A673 (cell line): ENCODE results near the gene PLSCR5. TPM values are rescaled to one million over a fixed set of nuclear protein-coding genes. Genes with fewer than 3 reads are reported as not detected.

Experiments used
- BruUV-seq: library from RNA; stranded (reverse); fragments of 400-500 nt; replicated peaks from 2 replicates; lab custom pipeline; 2021; lab: Mats Ljungman, UMichigan
- CTCF ChIA-PET: fragments of 300-600 bp; sonication (Branson Sonifier 250); formaldehyde crosslinking; loops from one replicate; lab custom pipeline; 2022; ENCODE audit warnings: antibody characterized with exemption; lab: Charles Lee
- POLR2A ChIA-PET: fragments of 300-600 bp; sonication (Branson Sonifier 250); formaldehyde crosslinking; loops from one replicate; lab custom pipeline; 2022; ENCODE audit warnings: antibody characterized with exemption; ENCODE audit not compliant: low non-redundant PET; lab: Charles Lee
- DNase-seq: peaks from one replicate; pipeline ENCODE4 v3.0.0-alpha.2; 2015; ENCODE audit warnings: low spot score
- H3K27ac ChIP-seq: fragments of 200-600 bp; sonication (generic); 2 replicates; pipeline ENCODE4 v1.5.1; 2016; ENCODE audit warnings: mixed run types, low read depth, mild to moderate bottlenecking, mixed read lengths, antibody characterized with exemption, low read length; ENCODE audit not compliant: poor library complexity, severe bottlenecking
- H3K27me3 ChIP-seq: fragments of 200-600 bp; sonication (generic); replicated peaks from 2 replicates; pipeline ENCODE4 v1.6.1; 2017; ENCODE audit warnings: mixed run types, low read depth, mild to moderate bottlenecking, mixed read lengths, antibody characterized with exemption, low read length; ENCODE audit not compliant: insufficient read depth, poor library complexity
- H3K36me3 ChIP-seq: fragments of 200-600 bp; sonication (generic); 2 replicates; pipeline ENCODE4 v1.6.1; 2016; ENCODE audit warnings: mixed run types, mild to moderate bottlenecking, mixed read lengths, antibody characterized with exemption, low read length; ENCODE audit not compliant: insufficient read depth, poor library complexity, severe bottlenecking
- H3K4me1 ChIP-seq: fragments of 200-600 bp; sonication (generic); 2 replicates; pipeline ENCODE4 v1.6.1; 2017; ENCODE audit warnings: mixed run types, mild to moderate bottlenecking, mixed read lengths, antibody characterized with exemption, low read length; ENCODE audit not compliant: insufficient read depth, poor library complexity, severe bottlenecking
- H3K4me3 ChIP-seq: fragments of 200-600 bp; sonication (generic); 2 replicates; pipeline ENCODE4 v1.5.1; 2016; ENCODE audit warnings: low read depth, mixed run types, mild to moderate bottlenecking, mixed read lengths, low read length; ENCODE audit not compliant: poor library complexity, severe bottlenecking
- H3K9me3 ChIP-seq: fragments of 200-600 bp; sonication (generic); 2 replicates; pipeline ENCODE4 v1.6.1; 2016; ENCODE audit warnings: mixed run types, low read depth, mild to moderate bottlenecking, mixed read lengths, antibody characterized with exemption, low read length; ENCODE audit not compliant: poor library complexity, severe bottlenecking
- CTCF ChIP-seq: fragments of 300-800, 200-600 bp; sonication (generic); conservative IDR thresholded peaks from 2 replicates; pipeline ENCODE4 v1.5.1; 2017; ENCODE audit warnings: low read depth, mild to moderate bottlenecking, antibody characterized with exemption, low read length, moderate library complexity, mixed read lengths
- EZH2 ChIP-seq: fragments of 200-600 bp; sonication (generic); IDR thresholded peaks from 2 replicates; pipeline ENCODE4 v1.6.1; 2017; ENCODE audit warnings: borderline replicate concordance, low read depth, mild to moderate bottlenecking, mixed read lengths, antibody characterized with exemption, low read length; ENCODE audit not compliant: poor library complexity, severe bottlenecking
- intact Hi-C: fragments of 100-400 bp; cut with micrococcal nuclease; formaldehyde crosslinking; loops from one replicate; pipeline ENCODE4 v1.10.0; 2022; ENCODE audit not compliant: unreplicated experiment
- total RNA-seq: library from RNA; stranded (reverse); gene quantifications from 2 replicates; pipeline ENCODE4 v1.2.3, GENCODE V29; 2021

Gene PLSCR5
- total RNA-seq, 1 experiment from 2014 or later: not detected

- Histone ChIP-seq H3K27ac (no peak overlapping the region), H3K36me3 (no peaks in the 10 kb centered on the region), H3K9me3 (no peaks in the 10 kb centered on the region), H3K27me3 (no peaks in the 10 kb centered on the region), H3K4me1 (no peaks in the 10 kb centered on the region), H3K4me3 (no peak overlapping the region)
- intact Hi-C loops: no loop called here
- TF ChIP-seq CTCF (no peak), EZH2 (no peak)
- no peak for DNase-seq
- BruUV-seq: no TSS peak
- ChIA-PET CTCF (no interaction called here), POLR2A (no interaction called here)
Observed at GRCh38 chr3:146554151-146554760, 50.9 kb downstream of the PLSCR5 start.

- Histone ChIP-seq H3K4me1 (no peaks in the 10 kb centered on the region), H3K36me3 (no peaks in the 10 kb centered on the region), H3K27ac (no peak overlapping the region), H3K9me3 (no peaks in the 10 kb centered on the region), H3K4me3 (no peak overlapping the region), H3K27me3 (no peaks in the 10 kb centered on the region)
- intact Hi-C loops: no loop called here
- ChIA-PET POLR2A (no interaction called here), CTCF (no interaction called here)
- no peak for DNase-seq
- no TSS peak for BruUV-seq
- no peak for TF ChIP-seq CTCF
- TF ChIP-seq EZH2: no peak
Observed at GRCh38 chr3:146550743-146551510, 54.2 kb downstream of the PLSCR5 start.

GRCh38 chr3:146550070-146550615 is 55.0 kb downstream of the PLSCR5 start:
- no TSS peak for BruUV-seq
- no peak overlapping the region for H3K27ac ChIP-seq
- H3K36me3 ChIP-seq: no peaks in the 10 kb centered on the region
- ChIA-PET POLR2A (no interaction called here), CTCF (no interaction called here)
- H3K4me3 ChIP-seq: no peak overlapping the region
- H3K9me3 ChIP-seq: no peaks in the 10 kb centered on the region
- H3K4me1 ChIP-seq: no peaks in the 10 kb centered on the region
- no peaks in the 10 kb centered on the region for H3K27me3 ChIP-seq
- intact Hi-C loops: no loop called here
- TF ChIP-seq EZH2: no peak
- TF ChIP-seq CTCF: no peak
- no peak for DNase-seq
